HAP-1 (cell line): ENCODE data around the gene PHLDB1.

Source experiments
- DNase-seq, 2 experiments: peaks; one replicate each; pipeline ENCODE4 v3.0.0-alpha.2; 2016 to 2020; ENCODE audit warnings: low spot score in 2 of 2
- H3K27me3 ChIP-seq: fragments of 250-450 bp; sonication (Bioruptor Pico); 2 replicates; pipeline ENCODE4 v1.5.1; 2020; ENCODE audit warnings: low read depth, mild to moderate bottlenecking, moderate library complexity
- H3K36me3 ChIP-seq: fragments of 250-450 bp; sonication (Bioruptor Pico); replicated peaks from 2 replicates; pipeline ENCODE4 v1.5.1; 2020; ENCODE audit warnings: mild to moderate bottlenecking
- H3K4me1 ChIP-seq: fragments of 250-450 bp; sonication (Bioruptor Pico); 2 replicates; pipeline ENCODE4 v1.5.1; 2020; ENCODE audit warnings: mild to moderate bottlenecking
- H3K4me3 ChIP-seq: fragments of 250-450 bp; sonication (Bioruptor Pico); 2 replicates; pipeline ENCODE4 v1.5.1; 2020; ENCODE audit warnings: mild to moderate bottlenecking, moderate library complexity
- H3K9me3 ChIP-seq: fragments of 250-450 bp; sonication (Bioruptor Pico); 2 replicates; pipeline ENCODE4 v1.5.1; 2020; ENCODE audit warnings: mild to moderate bottlenecking, moderate library complexity
- in situ Hi-C: fragments of 300-500 bp; cut with MboI; formaldehyde crosslinking; loops from 3 replicates; pipeline ENCODE4 v1.14.3; 2020; ENCODE audit warnings: low sequenced_read_pairs, inconsistent platforms, mixed read lengths

Gene PHLDB1

DNA sequence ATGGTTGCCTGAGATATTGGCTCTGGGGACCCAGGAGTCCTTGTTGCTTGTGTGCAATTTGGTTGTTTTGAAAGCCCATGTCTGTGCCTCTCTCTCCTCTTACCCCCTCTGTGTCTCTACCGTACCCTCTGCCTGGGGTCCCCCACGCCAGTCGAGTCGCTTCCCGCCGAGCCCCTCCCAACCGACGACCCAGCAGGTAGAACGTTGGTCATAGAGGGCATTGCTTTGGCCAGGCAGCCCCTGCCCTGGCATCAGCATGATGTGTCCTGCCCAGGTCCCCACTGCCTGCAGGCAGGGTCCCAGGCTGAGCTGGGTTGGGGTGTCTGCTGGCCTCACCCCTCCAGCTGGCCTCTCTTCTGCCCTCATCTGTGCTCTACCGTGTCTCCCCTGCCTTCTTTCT is 37.1 kb downstream of the PHLDB1 start:
- in situ Hi-C loops, result no loop called here
- DNase-seq, result no peak
- Histone ChIP-seq H3K4me1 (no peaks in the 10 kb centered on the region), H3K27me3 (no peaks in the 10 kb centered on the region), H3K36me3 (peaks cover 3% of the 10 kb centered on the region; the same call in 1 of the 2 replicates), H3K9me3 (no peaks in the 10 kb centered on the region), H3K4me3 (no peak overlapping the region)

GRCh38 chr11:118645066-118645715 is 37.8 kb downstream of the PHLDB1 start:
- no peak overlapping the region for H3K4me3 ChIP-seq

DNA sequence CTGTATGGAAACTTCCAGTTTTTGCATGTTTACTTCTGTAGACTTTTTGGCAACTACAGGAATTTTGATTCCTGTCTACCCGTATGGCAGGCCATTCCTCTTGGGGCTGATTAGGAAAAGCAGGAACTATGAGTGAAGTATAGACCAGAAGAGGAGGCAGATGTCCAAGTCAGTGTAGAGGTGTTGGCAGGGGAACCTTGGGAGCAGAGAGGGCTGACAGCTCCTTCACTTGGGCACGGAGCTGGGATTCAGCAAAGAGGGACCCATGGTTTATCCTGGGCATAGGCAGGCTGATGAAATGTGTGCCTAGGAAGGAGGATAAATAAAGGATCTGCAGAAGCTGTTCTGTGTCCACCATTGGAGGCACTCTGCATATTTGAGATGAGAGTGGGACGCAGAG is 39.0 kb downstream of the PHLDB1 start:
- Histone ChIP-seq H3K4me1 (no peaks in the 10 kb centered on the region), H3K4me3 (no peak overlapping the region), H3K9me3 (no peaks in the 10 kb centered on the region), H3K36me3 (peaks cover 8% of the 10 kb centered on the region), H3K27me3 (no peaks in the 10 kb centered on the region)
- no peak for DNase-seq
- in situ Hi-C loops, result no loop called here

More at GRCh38 chr11:118645066-118645715, 37.8 kb downstream of the PHLDB1 start:
- peaks cover 4% of the 10 kb centered on the region for H3K36me3 ChIP-seq
- H3K9me3 ChIP-seq, result no peaks in the 10 kb centered on the region
- H3K27me3 ChIP-seq, result no peaks in the 10 kb centered on the region
- DNase-seq, result no peak
- in situ Hi-C loops, result no loop called here
- no peaks in the 10 kb centered on the region for H3K4me1 ChIP-seq

DNA sequence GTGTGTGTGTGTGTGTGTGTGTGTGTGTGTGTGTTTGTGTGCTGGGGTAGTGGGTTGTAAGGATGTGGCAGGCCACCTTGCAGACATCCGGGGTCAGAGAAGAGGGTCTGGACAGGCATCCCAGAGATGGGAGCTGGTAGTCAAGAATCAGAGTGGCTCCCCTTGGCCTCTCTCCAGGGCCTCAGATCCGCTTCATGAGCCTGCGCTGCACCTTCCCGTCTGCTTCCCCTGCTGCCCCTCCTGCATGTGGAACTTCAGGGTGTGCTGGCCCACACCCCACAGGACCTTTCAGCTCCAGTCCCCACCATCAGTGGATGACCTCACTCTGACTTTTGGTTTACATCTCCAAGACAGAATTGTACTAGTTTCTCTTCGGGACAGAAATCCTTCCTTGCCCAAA is 40.9 kb downstream of the PHLDB1 start:
- Histone ChIP-seq H3K4me1 (no peaks in the 10 kb centered on the region), H3K9me3 (no peaks in the 10 kb centered on the region), H3K4me3 (no peak overlapping the region), H3K36me3 (peaks cover 8% of the 10 kb centered on the region), H3K27me3 (no peaks in the 10 kb centered on the region)
- in situ Hi-C loops, result no loop called here
- no peak for DNase-seq

DNA sequence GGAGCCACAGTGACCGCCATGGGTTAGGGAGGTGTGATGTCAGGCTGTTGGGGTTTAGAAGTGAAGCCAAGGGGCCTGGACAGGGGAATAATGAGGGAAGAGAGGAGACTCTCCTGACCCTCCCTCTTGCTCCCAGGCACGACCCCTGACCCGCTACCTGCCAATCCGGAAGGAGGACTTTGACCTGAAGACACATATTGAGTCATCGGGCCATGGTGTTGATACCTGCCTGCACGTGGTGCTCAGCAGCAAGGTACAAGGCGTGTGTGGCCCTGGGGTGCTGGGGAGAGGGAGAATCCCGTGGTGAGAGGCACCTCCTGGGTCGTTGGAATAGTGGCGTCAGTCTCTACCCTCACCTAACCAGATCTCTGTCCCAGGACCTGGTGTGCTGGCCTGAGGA is 42.5 kb downstream of the PHLDB1 start:
- H3K36me3 ChIP-seq, result peaks cover 8% of the 10 kb centered on the region
- H3K4me3 ChIP-seq, result no peak overlapping the region
- H3K27me3 ChIP-seq, result no peaks in the 10 kb centered on the region
- no peak for DNase-seq
- no peaks in the 10 kb centered on the region for H3K9me3 ChIP-seq
- in situ Hi-C loops, result no loop called here
- no peaks in the 10 kb centered on the region for H3K4me1 ChIP-seq

GRCh38 chr11:118650366-118650765 is 43.0 kb downstream of the PHLDB1 start:
- DNase-seq, result no peak
- Histone ChIP-seq H3K4me1 (no peaks in the 10 kb centered on the region), H3K9me3 (no peaks in the 10 kb centered on the region), H3K36me3 (peaks cover 8% of the 10 kb centered on the region), H3K27me3 (no peaks in the 10 kb centered on the region), H3K4me3 (no peak overlapping the region)
- in situ Hi-C loops, result no loop called here

GRCh38 chr11:118651820-118652219 is 44.4 kb downstream of the PHLDB1 start:
- H3K4me3 ChIP-seq, result no peak overlapping the region
- H3K27me3 ChIP-seq, result no peaks in the 10 kb centered on the region
- DNase-seq, result no peak
- no peaks in the 10 kb centered on the region for H3K9me3 ChIP-seq
- peaks cover 5% of the 10 kb centered on the region for H3K36me3 ChIP-seq
- H3K4me1 ChIP-seq, result no peaks in the 10 kb centered on the region
- in situ Hi-C loops, result no loop called here

DNA sequence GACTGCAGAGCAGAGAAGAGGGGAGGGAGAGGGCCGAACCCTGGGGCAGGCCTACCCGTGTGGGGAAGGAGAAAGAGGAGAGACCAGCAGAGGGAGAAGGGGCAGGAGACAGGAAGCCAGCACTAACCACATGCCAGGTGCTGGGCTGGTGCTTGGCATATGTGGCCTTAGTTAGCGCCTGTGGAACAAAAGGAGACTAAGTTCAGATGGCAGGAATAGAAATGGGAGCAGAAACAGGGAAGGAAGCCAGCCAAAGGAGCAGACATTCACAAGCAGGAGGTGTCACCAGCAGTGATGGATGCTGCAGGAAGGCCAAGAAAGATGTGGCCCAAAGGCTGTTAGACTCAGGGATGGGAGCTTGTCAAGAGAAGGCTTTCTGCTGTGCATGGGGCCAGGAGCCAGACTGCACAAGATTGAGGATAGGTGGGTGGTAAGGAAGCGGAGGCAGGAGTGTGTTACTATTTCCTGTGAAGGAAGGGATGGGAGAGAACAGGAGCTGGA is 45.3 kb downstream of the PHLDB1 start:
- Histone ChIP-seq H3K27me3 (no peaks in the 10 kb centered on the region), H3K4me1 (no peaks in the 10 kb centered on the region), H3K36me3 (peaks cover 5% of the 10 kb centered on the region), H3K4me3 (no peak overlapping the region), H3K9me3 (no peaks in the 10 kb centered on the region)
- DNase-seq, result no peak
- in situ Hi-C loops, result no loop called here

- no peaks in the 10 kb centered on the region for H3K4me1 ChIP-seq
- in situ Hi-C loops, result no loop called here
- H3K27me3 ChIP-seq, result no peaks in the 10 kb centered on the region
- peaks cover 5% of the 10 kb centered on the region for H3K36me3 ChIP-seq
- no peak for DNase-seq
- no peaks in the 10 kb centered on the region for H3K9me3 ChIP-seq
- H3K4me3 ChIP-seq, result no peak overlapping the region
Observed at GRCh38 chr11:118653684-118654390, 46.4 kb downstream of the PHLDB1 start.

GRCh38 chr11:118655486-118656190 is 48.2 kb downstream of the PHLDB1 start:
- DNase-seq, result no peak
- H3K36me3 ChIP-seq, result no peaks in the 10 kb centered on the region; the same call in none of the 2 replicates
- H3K9me3 ChIP-seq, result no peaks in the 10 kb centered on the region
- H3K4me3 ChIP-seq, result no peak overlapping the region
- in situ Hi-C loops, result no loop called here
- H3K4me1 ChIP-seq, result peaks cover 3% of the 10 kb centered on the region; the same call in 1 of the 2 replicates
- no peaks in the 10 kb centered on the region for H3K27me3 ChIP-seq

GRCh38 chr11:118656563-118657165 is 49.2 kb downstream of the PHLDB1 start:
- peaks cover 3% of the 10 kb centered on the region; the same call in 1 of the 2 replicates for H3K4me1 ChIP-seq
- no peaks in the 10 kb centered on the region; the same call in 1 of the 2 replicates for H3K36me3 ChIP-seq
- no peak overlapping the region for H3K4me3 ChIP-seq
- in situ Hi-C loops, result no loop called here
- H3K27me3 ChIP-seq, result no peaks in the 10 kb centered on the region
- no peaks in the 10 kb centered on the region for H3K9me3 ChIP-seq
- no peak for DNase-seq

- no peaks in the 10 kb centered on the region for H3K27me3 ChIP-seq
- no peaks in the 10 kb centered on the region; the same call in 1 of the 2 replicates for H3K36me3 ChIP-seq
- H3K4me1 ChIP-seq, result peaks cover 3% of the 10 kb centered on the region; the same call in 1 of the 2 replicates
- in situ Hi-C loops, result no loop called here
- H3K4me3 ChIP-seq, result no peak overlapping the region
- no peak for DNase-seq
- no peaks in the 10 kb centered on the region for H3K9me3 ChIP-seq
Observed at GRCh38 chr11:118657238-118657637, 49.8 kb downstream of the PHLDB1 start.

DNA sequence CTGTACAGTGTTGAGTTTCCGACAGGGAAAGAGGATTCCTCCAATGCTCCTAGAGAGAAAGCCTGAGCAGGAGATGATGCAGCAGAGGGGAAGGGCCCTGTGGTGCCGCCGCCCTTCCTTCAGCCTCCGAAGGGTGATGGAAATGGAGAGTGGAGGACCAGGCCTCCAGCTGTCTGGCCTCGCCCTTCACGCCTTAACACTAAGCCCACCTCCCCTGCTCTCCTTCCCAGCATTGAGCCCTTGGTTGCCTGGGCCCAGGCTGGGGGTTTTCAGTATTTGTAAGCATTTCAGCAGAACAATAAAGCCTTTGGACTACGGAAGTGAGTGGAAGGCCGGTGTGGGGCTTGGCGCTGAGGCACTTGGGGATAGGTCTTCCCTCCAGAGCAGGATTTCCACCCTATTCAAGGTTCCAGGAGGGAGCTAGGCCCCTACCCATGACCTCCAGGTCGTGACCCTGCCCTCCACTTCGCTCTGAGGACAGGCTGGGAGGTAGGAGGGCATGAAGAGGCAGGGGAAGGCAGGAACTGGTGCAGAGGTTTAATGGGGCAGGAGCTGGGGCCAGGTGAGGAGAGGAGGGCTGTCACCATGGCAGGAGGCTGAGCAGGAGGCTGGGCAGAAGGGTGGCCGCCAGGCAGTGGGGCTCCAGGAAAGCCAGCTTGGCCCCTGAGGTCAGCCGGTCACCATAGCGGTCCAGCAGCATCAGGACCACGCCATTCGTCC is 50.5 kb downstream of the PHLDB1 start:
- H3K36me3 ChIP-seq, result no peaks in the 10 kb centered on the region; the same call in 1 of the 2 replicates
- no peak for DNase-seq
- H3K4me1 ChIP-seq, result peaks cover 3% of the 10 kb centered on the region; the same call in 1 of the 2 replicates
- H3K9me3 ChIP-seq, result no peaks in the 10 kb centered on the region
- H3K27me3 ChIP-seq, result no peaks in the 10 kb centered on the region
- no peak overlapping the region for H3K4me3 ChIP-seq
- in situ Hi-C loops, result no loop called here
